ENCODE results near the gene ITPR1. TPM values are rescaled to one million over a fixed set of nuclear protein-coding genes. Genes with fewer than 3 reads are reported as not detected.

Gene ITPR1
- total RNA-seq, 1 donor from 2014 or later, result 143 TPM

DNA sequence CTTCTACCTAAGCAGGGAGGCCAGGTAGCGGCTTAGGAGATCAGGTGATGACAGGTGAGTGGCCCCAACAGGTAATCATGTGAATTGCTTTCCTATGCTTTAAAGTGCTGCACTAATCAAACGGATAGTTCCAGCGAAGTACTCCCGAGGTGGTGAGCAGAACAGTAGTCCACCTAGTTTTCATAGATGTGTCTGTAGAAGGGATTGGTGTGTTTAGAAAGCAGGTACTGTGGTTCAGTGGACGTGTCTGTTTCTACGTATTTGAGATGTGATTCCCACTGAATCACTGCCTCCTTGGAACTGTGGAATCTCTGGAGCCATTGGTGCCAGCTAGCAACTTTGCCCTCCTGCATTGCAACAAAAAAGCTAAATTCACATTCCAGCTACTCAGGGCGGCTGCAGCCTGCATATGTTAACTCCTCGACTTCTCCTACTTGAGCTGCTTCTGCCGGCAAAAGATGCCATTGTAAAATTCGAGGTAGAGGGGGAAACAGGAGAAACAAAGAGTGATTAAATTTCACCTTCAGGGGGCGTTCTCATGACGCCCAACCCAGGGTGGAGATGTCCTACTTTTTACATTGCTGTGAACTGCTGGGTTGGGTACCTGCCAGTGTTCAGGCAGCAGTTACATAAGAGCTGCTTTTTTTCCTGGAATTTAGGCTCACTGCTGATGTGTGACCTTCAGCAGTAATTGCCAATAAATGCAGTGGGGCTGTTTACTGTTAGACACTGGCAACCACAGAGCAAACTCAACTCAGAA lies 227.3 kb downstream of the ITPR1 start:
- DNase-seq, result no peak
- intact Hi-C loops (cut with micrococcal nuclease), result no loop called here
- H3K4me1 Mint-ChIP-seq, result no peaks in the 10 kb centered on the region
- no peak for ATAC-seq (ENCODE audit: low read depth)
- H3K36me3 Mint-ChIP-seq (ENCODE audit: low read depth), result peaks cover 88% of the 10 kb centered on the region
- no peaks in the 10 kb centered on the region for H3K27me3 Mint-ChIP-seq
- H3K9me3 Mint-ChIP-seq, result no peaks in the 10 kb centered on the region
- ChIA-PET CTCF (interaction anchor here (0.8 to 2.1 kb wide), 9 partner anchors 9 to 339 kb away, joined by 3 to 14 read pairs (median 3); no protein-coding TSS in a partner anchor), POLR2A (interaction anchor here (0.7 kb wide), 1 partner anchor 318 kb away, joined by 5 read pairs; no protein-coding TSS in a partner anchor)
- H3K4me3 Mint-ChIP-seq, result no peak overlapping the region
- TF ChIP-seq, protein P1, sequence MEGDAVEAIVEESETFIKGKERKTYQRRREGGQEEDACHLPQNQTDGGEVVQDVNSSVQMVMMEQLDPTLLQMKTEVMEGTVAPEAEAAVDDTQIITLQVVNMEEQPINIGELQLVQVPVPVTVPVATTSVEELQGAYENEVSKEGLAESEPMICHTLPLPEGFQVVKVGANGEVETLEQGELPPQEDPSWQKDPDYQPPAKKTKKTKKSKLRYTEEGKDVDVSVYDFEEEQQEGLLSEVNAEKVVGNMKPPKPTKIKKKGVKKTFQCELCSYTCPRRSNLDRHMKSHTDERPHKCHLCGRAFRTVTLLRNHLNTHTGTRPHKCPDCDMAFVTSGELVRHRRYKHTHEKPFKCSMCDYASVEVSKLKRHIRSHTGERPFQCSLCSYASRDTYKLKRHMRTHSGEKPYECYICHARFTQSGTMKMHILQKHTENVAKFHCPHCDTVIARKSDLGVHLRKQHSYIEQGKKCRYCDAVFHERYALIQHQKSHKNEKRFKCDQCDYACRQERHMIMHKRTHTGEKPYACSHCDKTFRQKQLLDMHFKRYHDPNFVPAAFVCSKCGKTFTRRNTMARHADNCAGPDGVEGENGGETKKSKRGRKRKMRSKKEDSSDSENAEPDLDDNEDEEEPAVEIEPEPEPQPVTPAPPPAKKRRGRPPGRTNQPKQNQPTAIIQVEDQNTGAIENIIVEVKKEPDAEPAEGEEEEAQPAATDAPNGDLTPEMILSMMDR (IDR thresholded peaks at IDR 0.05), result no peak
- H3K27ac Mint-ChIP-seq, result peak overlapping the region; percentile 10

DNA sequence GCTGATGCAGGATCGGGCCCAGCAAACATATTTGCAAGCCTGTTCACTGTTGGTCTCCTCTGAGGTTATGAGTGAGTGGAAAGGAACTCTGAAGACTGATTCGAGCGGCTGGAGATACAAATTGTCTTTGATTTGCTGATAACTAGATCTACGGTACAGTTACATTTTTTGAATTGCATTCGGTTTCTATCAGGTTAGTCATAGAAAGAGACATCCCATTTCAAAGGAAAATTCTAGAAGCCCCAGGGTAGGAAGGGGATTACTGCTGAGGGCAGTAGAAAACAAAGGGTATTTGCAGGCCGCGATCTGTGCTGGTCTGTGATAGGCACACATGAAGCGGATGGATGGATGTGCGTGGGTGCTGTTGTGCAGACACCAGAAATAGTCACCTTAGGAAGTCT lies 228.4 kb downstream of the ITPR1 start:
- CTCF ChIA-PET, result interaction anchor here (0.8 to 2.1 kb wide), 6 partner anchors 8 to 338 kb away, joined by 3 to 14 read pairs (median 6); no protein-coding TSS in a partner anchor
- intact Hi-C loops (cut with micrococcal nuclease), result no loop called here
- POLR2A ChIA-PET, result interaction anchor here (0.6 to 1.7 kb wide), 3 partner anchors 57 to 257 kb away, joined by 3 to 4 read pairs (median 3); partner anchors contain the start of gene BHLHE40
- Mint-ChIP-seq H3K4me3 (no peak overlapping the region), H3K36me3 (ENCODE audit: low read depth) (peaks cover 88% of the 10 kb centered on the region), H3K4me1 (no peaks in the 10 kb centered on the region), H3K9me3 (no peaks in the 10 kb centered on the region), H3K27me3 (no peaks in the 10 kb centered on the region), H3K27ac (no peak overlapping the region)
- TF ChIP-seq, protein P1 (IDR thresholded peaks at IDR 0.05), result no peak
- no peak for ATAC-seq (ENCODE audit: low read depth)
- DNase-seq, result no peak

DNA sequence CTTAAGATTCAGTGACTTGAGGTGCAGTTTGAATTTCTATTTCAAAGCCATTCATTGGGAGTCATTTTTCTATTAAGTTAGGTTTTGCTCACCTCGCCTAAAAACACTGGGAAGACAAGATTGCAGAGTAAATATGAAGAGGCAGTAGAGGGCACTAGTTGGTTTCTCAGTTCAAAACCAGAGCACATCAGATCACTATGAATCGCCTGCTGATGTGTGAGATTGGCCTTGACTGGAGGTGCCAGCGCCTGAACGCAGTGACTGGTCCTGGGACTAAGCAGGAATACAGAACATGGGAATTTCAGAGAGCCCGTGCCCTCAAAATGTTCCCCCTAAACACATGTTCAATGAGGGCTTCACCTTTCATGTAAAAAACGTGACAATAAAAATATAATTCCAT lies 229.0 kb downstream of the ITPR1 start:
- peaks cover 88% of the 10 kb centered on the region for H3K36me3 Mint-ChIP-seq (ENCODE audit: low read depth)
- H3K27me3 Mint-ChIP-seq, result no peaks in the 10 kb centered on the region
- H3K4me3 Mint-ChIP-seq, result no peak overlapping the region
- POLR2A ChIA-PET, result interaction anchor here (1.7 kb wide), 1 partner anchor 257 kb away, joined by 4 read pairs; the partner anchor contains the start of gene BHLHE40
- TF ChIP-seq, protein P1 (IDR thresholded peaks at IDR 0.05), result no peak
- ATAC-seq (ENCODE audit: low read depth) (no peak), DNase-seq (no peak)
- CTCF ChIA-PET, result interaction anchor here (1.0 to 1.4 kb wide), 3 partner anchors 10 to 335 kb away, joined by 3 to 6 read pairs (median 4); no protein-coding TSS in a partner anchor
- intact Hi-C loops (cut with micrococcal nuclease), result loop anchor here (1.0 kb wide), 1 partner anchor 335 kb away; no protein-coding TSS in a partner anchor
- peak overlapping the region; percentile 64 for H3K27ac Mint-ChIP-seq
- H3K9me3 Mint-ChIP-seq, result no peaks in the 10 kb centered on the region
- no peaks in the 10 kb centered on the region for H3K4me1 Mint-ChIP-seq

DNA sequence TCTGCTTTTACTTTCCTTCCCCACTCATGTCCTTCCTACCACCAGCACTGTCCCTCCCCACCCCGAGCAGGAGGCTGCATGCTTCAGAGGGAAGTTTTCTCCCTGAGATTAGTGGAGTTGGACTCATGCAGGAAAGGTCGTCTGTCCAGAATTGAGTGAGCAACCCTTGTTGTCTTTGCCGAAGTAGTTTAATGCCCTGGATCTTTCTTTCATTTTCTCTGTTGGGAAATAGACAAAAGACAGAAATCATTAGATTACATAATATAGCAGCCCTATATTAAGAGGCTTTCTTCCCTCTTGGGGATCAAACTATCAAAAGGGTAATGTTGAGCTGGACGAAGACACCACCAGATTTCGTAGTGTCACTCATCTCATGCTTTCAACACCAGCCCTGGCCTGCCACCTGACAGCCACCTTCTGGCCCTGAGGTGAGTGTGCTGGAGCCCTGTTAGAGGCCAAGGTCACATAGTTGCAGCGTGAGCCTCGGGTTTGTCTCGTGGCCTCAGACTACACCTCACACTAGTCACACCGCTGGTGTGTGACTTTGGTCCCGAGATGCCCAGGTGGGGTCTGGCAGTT lies 231.0 kb downstream of the ITPR1 start:
- H3K27ac Mint-ChIP-seq, result no peak overlapping the region
- H3K27me3 Mint-ChIP-seq, result no peaks in the 10 kb centered on the region
- CTCF ChIA-PET, result no interaction called here
- TF ChIP-seq, protein P1 (IDR thresholded peaks at IDR 0.05), result no peak
- H3K36me3 Mint-ChIP-seq (ENCODE audit: low read depth), result peaks cover 88% of the 10 kb centered on the region
- no peaks in the 10 kb centered on the region for H3K4me1 Mint-ChIP-seq
- POLR2A ChIA-PET, result no interaction called here
- no peak for DNase-seq
- intact Hi-C loops (cut with micrococcal nuclease), result no loop called here
- H3K4me3 Mint-ChIP-seq, result no peak overlapping the region
- ATAC-seq (ENCODE audit: low read depth), result no peak
- H3K9me3 Mint-ChIP-seq, result no peaks in the 10 kb centered on the region

DNA sequence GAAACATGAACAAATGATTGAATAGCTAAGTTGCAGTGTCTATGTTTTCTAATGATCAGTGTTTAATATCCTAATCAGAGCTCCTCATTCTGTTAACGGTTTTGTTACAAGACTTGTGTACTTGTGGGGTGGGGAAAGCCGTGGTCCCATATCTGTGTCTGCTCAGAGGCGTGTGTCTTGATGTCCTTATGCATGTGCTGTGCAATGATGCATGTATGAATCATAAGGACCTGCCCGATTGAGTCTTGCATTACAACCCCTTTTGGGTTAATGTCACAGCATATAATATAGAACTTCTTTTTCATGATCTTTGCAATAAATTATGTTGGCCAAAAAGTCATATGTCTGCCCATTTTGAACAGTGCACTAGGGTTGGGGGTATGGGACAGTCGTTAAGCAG lies 233.4 kb downstream of the ITPR1 start:
- intact Hi-C loops (cut with micrococcal nuclease), result no loop called here
- H3K4me1 Mint-ChIP-seq, result no peaks in the 10 kb centered on the region
- ChIA-PET CTCF (interaction anchor here (0.6 to 3.2 kb wide), 2 partner anchors 15 to 315 kb away, joined by 5 to 11 read pairs; no protein-coding TSS in a partner anchor), POLR2A (interaction anchor here (0.9 to 1.1 kb wide), 2 partner anchors 252 to 326 kb away, joined by 3 read pairs; partner anchors contain the start of gene BHLHE40)
- H3K27me3 Mint-ChIP-seq, result no peaks in the 10 kb centered on the region
- H3K27ac Mint-ChIP-seq, result no peak overlapping the region
- H3K9me3 Mint-ChIP-seq, result no peaks in the 10 kb centered on the region
- H3K36me3 Mint-ChIP-seq (ENCODE audit: low read depth), result peaks cover 86% of the 10 kb centered on the region
- TF ChIP-seq, protein P1 (IDR thresholded peaks at IDR 0.05), result no peak
- DNase-seq, result no peak
- no peak for ATAC-seq (ENCODE audit: low read depth)
- no peak overlapping the region for H3K4me3 Mint-ChIP-seq

Measured in activated B cell treated with CpG ODN at 0.5 μM for 24 hours (primary cell).